Osteocyte (in vitro differentiated cells): Measurements from ENCODE around the gene HSD17B2. TPM values are rescaled to one million over a fixed set of nuclear protein-coding genes. Genes with fewer than 3 reads are reported as not detected.
"Not testable (repeated sequence)": the region's sequence is repeated elsewhere in the genome, so short reads cannot be mapped to it uniquely, and the experiment has no call there.

ENCODE experiments used
- DNase-seq: peaks from one replicate; pipeline ENCODE4 v3.0.0; 2021; ENCODE audit warnings: mixed read lengths; ENCODE audit not compliant: unreplicated experiment; ENCODE audit errors: extremely low spot score
- H3K27ac Mint-ChIP-seq: one replicate; pipeline ENCODE4 v1.8.0; 2021; ENCODE audit warnings: mild to moderate bottlenecking, mixed read lengths; ENCODE audit not compliant: unreplicated experiment
- H3K27me3 Mint-ChIP-seq: one replicate; pipeline ENCODE4 v1.8.0; 2021; ENCODE audit warnings: mixed read lengths; ENCODE audit not compliant: unreplicated experiment
- H3K36me3 Mint-ChIP-seq: one replicate; pipeline ENCODE4 v1.8.0; 2021; ENCODE audit warnings: mixed read lengths; ENCODE audit not compliant: unreplicated experiment
- H3K4me1 Mint-ChIP-seq: one replicate; pipeline ENCODE4 v1.8.0; 2021; ENCODE audit warnings: mixed read lengths; ENCODE audit not compliant: unreplicated experiment
- H3K4me3 Mint-ChIP-seq: one replicate; pipeline ENCODE4 v1.8.0; 2021; ENCODE audit warnings: mild to moderate bottlenecking, moderate library complexity, mixed read lengths; ENCODE audit not compliant: unreplicated experiment
- H3K9me3 Mint-ChIP-seq: one replicate; pipeline ENCODE4 v1.8.0; 2021; ENCODE audit warnings: mixed read lengths; ENCODE audit not compliant: unreplicated experiment
- CTCF ChIP-seq: fragments of 200-600 bp; sonication (generic); IDR thresholded peaks from 2 replicates; pipeline ENCODE4 v1.5.0; 2021; ENCODE audit warnings: antibody characterized with exemption, mild to moderate bottlenecking, moderate library complexity
- total RNA-seq: library from RNA; stranded (reverse); gene quantifications from 2 replicates; pipeline ENCODE4 v1.2.1, GENCODE V29; 2021

The HSD17B2 gene
- total RNA-seq, 1 donor from 2014 or later, result 0.40 TPM

GRCh38 chr16:82134846-82135245, 99.8 kb downstream of the HSD17B2 start:
- no peak for DNase-seq
- Mint-ChIP-seq H3K4me3 (no peak overlapping the region), H3K27me3 (no peaks in the 10 kb centered on the region), H3K4me1 (peaks cover 18% of the 10 kb centered on the region), H3K9me3 (no peaks in the 10 kb centered on the region), H3K27ac (no peak overlapping the region), H3K36me3 (peaks cover 3% of the 10 kb centered on the region)
- no peak for TF ChIP-seq CTCF

GRCh38 chr16:82135844-82136243, 100.8 kb downstream of the HSD17B2 start:
- TF ChIP-seq CTCF, result no peak
- no peaks in the 10 kb centered on the region for H3K27me3 Mint-ChIP-seq
- peaks cover 18% of the 10 kb centered on the region for H3K4me1 Mint-ChIP-seq
- no peak overlapping the region for H3K4me3 Mint-ChIP-seq
- peaks cover 3% of the 10 kb centered on the region for H3K36me3 Mint-ChIP-seq
- H3K27ac Mint-ChIP-seq, result no peak overlapping the region
- DNase-seq, result no peak
- H3K9me3 Mint-ChIP-seq, result no peaks in the 10 kb centered on the region

DNA sequence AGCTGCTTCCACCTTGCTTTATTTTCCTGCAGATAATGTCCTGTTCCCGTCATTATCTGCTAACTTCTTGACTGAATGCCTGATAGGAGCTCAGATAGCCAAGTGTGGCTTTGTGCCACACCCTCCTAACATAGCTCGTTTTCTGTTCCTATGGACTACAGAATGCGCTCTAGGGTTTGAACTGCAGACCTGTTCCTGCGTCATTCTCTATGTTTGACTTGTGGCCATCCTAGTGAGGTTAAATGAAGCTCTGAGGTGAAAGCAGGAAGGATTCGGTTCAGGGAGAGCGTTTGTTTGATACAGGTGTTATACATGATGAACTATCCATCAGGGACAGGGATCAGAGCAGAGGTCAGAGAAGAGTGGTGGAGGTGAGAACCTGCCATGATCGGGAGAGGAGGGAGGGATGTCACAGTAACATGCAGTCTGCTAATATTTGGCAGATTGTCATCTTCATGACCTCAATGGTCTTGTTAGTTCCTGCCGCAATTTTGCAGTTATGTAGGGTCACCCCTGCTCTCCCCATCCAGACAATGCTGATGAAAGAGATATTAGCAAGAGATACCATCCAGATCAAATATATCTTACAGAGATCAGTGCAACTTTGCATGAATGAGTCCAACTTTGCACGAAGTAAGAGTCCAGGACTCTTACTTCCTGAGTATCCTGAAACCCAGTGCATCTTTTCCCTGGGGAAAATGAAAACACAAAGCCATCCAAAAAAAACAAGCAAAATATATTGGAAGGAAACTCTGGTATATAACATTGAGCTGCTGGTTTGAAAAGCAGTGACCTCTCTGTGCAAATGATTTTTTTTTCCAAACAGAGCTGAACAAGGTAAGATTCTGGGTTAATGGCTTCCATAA, 102.1 kb downstream of the HSD17B2 start:
- H3K4me1 Mint-ChIP-seq, result peaks cover 18% of the 10 kb centered on the region
- no peak for TF ChIP-seq CTCF
- H3K27ac Mint-ChIP-seq, result no peak overlapping the region
- no peaks in the 10 kb centered on the region for H3K9me3 Mint-ChIP-seq
- no peak for DNase-seq
- no peaks in the 10 kb centered on the region for H3K27me3 Mint-ChIP-seq
- H3K36me3 Mint-ChIP-seq, result peaks cover 3% of the 10 kb centered on the region
- no peak overlapping the region for H3K4me3 Mint-ChIP-seq

DNA sequence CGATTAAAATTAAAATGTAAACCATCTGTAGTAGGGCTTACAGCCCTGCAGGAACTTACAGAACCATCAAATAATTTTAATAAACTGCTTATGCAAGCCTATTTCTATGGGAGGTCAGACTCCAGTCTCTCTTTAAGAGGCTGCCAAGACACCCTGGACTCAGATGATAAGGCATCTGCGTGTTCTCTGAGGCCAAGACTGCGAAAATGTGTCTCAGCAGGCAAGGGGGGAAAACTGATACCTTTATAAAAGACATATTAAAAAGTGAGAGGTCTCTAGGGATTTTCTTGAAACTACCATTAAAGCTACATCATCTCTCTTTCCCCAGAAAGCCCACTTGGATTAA, 102.7 kb downstream of the HSD17B2 start:
- Mint-ChIP-seq H3K4me3 (no peak overlapping the region), H3K36me3 (peaks cover 3% of the 10 kb centered on the region), H3K27ac (no peak overlapping the region), H3K27me3 (no peaks in the 10 kb centered on the region), H3K9me3 (no peaks in the 10 kb centered on the region), H3K4me1 (peaks cover 18% of the 10 kb centered on the region)
- no peak for TF ChIP-seq CTCF
- DNase-seq, result no peak

- Mint-ChIP-seq H3K27me3 (no peaks in the 10 kb centered on the region), H3K4me1 (peaks cover 18% of the 10 kb centered on the region), H3K4me3 (no peak overlapping the region), H3K36me3 (peaks cover 3% of the 10 kb centered on the region), H3K27ac (no peak overlapping the region), H3K9me3 (no peaks in the 10 kb centered on the region)
- TF ChIP-seq CTCF, result no peak
- no peak for DNase-seq
Measured at GRCh38 chr16:82138478-82139285, 103.6 kb downstream of the HSD17B2 start.

DNA sequence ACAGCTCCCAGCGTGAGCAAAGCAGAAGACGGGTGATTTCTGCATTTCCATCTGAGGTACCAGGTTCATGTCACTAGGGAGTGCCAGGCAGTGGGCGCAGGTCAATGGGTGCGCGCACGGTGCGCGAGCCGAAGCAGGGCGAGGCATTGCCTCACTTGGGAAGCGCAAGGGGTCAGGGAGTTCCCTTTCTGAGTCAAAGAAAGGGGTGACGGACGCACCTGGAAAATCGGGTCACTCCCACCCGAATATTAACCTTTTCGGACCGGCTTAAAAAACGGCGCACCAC, 104.2 kb downstream of the HSD17B2 start:
- H3K27ac Mint-ChIP-seq, result not testable (repeated sequence)

More for the DNA sequence above, 104.2 kb downstream of the HSD17B2 start:
- H3K9me3 Mint-ChIP-seq, DNase-seq, H3K4me3 Mint-ChIP-seq, H3K27me3 Mint-ChIP-seq, H3K36me3 Mint-ChIP-seq: not testable (repeated sequence)
- peaks cover 18% of the 10 kb centered on the region for H3K4me1 Mint-ChIP-seq
